ENCODE data around the gene NCKAP5L. TPM values are rescaled to one million over a fixed set of nuclear protein-coding genes. Genes with fewer than 3 reads are reported as not detected.

NCKAP5L gene
- total RNA-seq, 1 experiment from 2014 or later: 19.5 TPM

DNA sequence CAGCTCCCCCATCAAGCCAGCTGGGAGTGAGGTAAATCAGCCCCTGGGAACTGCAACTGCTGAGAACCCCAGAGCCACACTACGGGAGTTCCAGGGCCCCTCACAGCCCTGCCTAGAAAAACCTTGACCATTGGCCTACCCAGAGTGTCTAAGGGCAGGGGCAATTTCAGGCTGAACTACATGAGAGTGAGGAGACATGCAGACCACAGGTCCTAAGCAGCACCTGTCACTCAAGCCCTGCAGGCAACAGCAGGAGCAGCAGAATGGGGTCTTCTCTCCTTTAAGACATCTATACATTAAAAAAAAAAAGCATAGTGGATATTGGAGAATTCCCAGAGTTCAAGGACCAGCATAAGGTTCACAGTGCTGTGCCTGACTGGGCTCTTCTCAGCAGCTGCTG lies 4.9 kb downstream of the NCKAP5L start:
- Mint-ChIP-seq H3K36me3 (ENCODE audit: insufficient read depth, unreplicated experiment) (peaks cover 11% of the 10 kb centered on the region), H3K27me3 (ENCODE audit: insufficient read depth, unreplicated experiment) (no peaks in the 10 kb centered on the region), H3K27ac (ENCODE audit: unreplicated experiment) (no peak overlapping the region), H3K4me1 (ENCODE audit: low read depth, unreplicated experiment) (no peaks in the 10 kb centered on the region), H3K4me3 (ENCODE audit: unreplicated experiment) (no peak overlapping the region), H3K9me3 (ENCODE audit: unreplicated experiment) (no peaks in the 10 kb centered on the region)
- H3K27me3 ChIP-seq (replicated peaks; ENCODE audit: control insufficient read depth, insufficient read depth, low read length): no peaks in the 10 kb centered on the region
- CTCF ChIA-PET: no interaction called here
- intact Hi-C loops (cut with micrococcal nuclease; ENCODE audit: unreplicated experiment): no loop called here
- H3K4me1 ChIP-seq: no peaks in the 10 kb centered on the region
- no peak overlapping the region for H3K4me3 ChIP-seq (ENCODE audit: low read depth, low read length)
- no peaks in the 10 kb centered on the region for H3K9me3 ChIP-seq
- no peak for DNase-seq
- H3K36me3 ChIP-seq (ENCODE audit: control insufficient read depth, insufficient read depth, low read length): no peaks in the 10 kb centered on the region
- POLR2A ChIA-PET: no interaction called here
- no TSS peak for BruUV-seq (replicated peaks)
- no peak for TF ChIP-seq CTCF (IDR thresholded peaks at IDR 0.05; ENCODE audit: insufficient read depth in 1 of 2, low read depth in 1 of 2, low read length in 1 of 2, severe bottlenecking in 1 of 2, unreplicated experiment in 1 of 2)

DNA sequence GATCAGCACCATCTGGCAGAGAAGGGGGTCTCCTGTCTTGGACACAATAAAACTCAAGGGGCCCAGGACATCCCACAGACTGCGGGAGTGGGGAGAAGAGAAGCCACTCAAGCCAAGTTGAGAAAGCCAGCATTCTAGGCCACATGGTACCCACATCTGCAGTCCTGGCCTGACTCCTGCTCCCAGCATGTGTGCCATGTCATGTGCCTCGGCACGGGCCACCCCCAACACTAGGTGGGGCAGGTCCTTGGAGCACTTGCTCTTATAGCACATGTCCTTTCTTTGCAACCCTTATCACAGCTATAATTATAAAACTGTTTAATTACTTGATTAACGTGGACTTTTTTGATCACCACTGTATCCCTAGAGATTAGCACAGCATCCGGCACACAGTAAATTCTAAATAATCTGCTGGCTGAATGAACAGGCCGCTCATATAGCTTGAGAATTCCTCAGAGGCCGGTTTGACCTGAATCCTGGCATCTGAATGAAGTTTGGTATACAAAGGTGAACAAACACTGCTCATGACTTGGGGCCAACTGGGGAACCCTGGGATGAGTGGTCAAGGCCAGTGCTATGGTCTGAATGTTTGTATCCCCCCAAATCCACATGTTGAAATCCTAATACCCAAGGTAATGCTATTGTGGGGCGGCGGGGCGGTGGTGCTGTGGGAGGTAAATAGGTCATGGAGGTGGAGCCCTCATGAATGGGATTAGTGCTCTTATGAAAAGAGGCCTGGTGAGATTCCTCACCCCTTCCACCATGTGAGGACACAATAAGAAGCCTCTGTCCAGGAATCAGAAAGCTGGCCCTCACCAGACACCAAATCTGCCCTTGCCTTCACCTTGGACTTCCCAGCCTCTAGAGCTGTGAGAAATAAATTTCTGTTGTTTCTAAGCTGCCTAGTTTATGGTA lies 6.6 kb downstream of the NCKAP5L start:
- Histone ChIP-seq H3K4me1 (no peaks in the 10 kb centered on the region), H3K36me3 (ENCODE audit: control insufficient read depth, insufficient read depth, low read length) (no peaks in the 10 kb centered on the region), H3K4me3 (ENCODE audit: low read depth, low read length) (no peak overlapping the region), H3K9me3 (no peaks in the 10 kb centered on the region), H3K27me3 (replicated peaks; ENCODE audit: control insufficient read depth, insufficient read depth, low read length) (no peaks in the 10 kb centered on the region)
- no peak overlapping the region for H3K27ac Mint-ChIP-seq (ENCODE audit: unreplicated experiment)
- ChIA-PET POLR2A (interaction anchor here (0.6 kb wide), 2 partner anchors 81 to 120 kb away, joined by 4 to 7 read pairs; no protein-coding TSS in a partner anchor), CTCF (interaction anchor here (0.8 kb wide), 1 partner anchor 17 kb away, joined by 5 read pairs; no protein-coding TSS in a partner anchor)
- intact Hi-C loops (cut with micrococcal nuclease; ENCODE audit: unreplicated experiment): no loop called here
- H3K36me3 Mint-ChIP-seq (ENCODE audit: insufficient read depth, unreplicated experiment): peaks cover 5% of the 10 kb centered on the region
- H3K4me3 Mint-ChIP-seq (ENCODE audit: unreplicated experiment): no peak overlapping the region
- H3K9me3 Mint-ChIP-seq (ENCODE audit: unreplicated experiment): no peaks in the 10 kb centered on the region
- no peak for DNase-seq
- no peaks in the 10 kb centered on the region for H3K4me1 Mint-ChIP-seq (ENCODE audit: low read depth, unreplicated experiment)
- no peaks in the 10 kb centered on the region for H3K27me3 Mint-ChIP-seq (ENCODE audit: insufficient read depth, unreplicated experiment)
- no peak for TF ChIP-seq CTCF (IDR thresholded peaks at IDR 0.05; ENCODE audit: insufficient read depth in 1 of 2, low read depth in 1 of 2, low read length in 1 of 2, severe bottlenecking in 1 of 2, unreplicated experiment in 1 of 2)
- no TSS peak for BruUV-seq (replicated peaks)

GRCh38 chr12:49819786-49820185 lies 8.4 kb downstream of the NCKAP5L start:
- POLR2A ChIA-PET: interaction anchor here (1.8 kb wide), 1 partner anchor 8 kb away, joined by 6 read pairs; the partner anchor contains the start of gene NCKAP5L
- H3K27me3 Mint-ChIP-seq (ENCODE audit: insufficient read depth, unreplicated experiment): no peaks in the 10 kb centered on the region

More at GRCh38 chr12:49819786-49820185, 8.4 kb downstream of the NCKAP5L start:
- DNase-seq: no peak
- Histone ChIP-seq H3K9me3 (no peaks in the 10 kb centered on the region), H3K36me3 (ENCODE audit: control insufficient read depth, insufficient read depth, low read length) (no peaks in the 10 kb centered on the region), H3K27me3 (replicated peaks; ENCODE audit: control insufficient read depth, insufficient read depth, low read length) (no peaks in the 10 kb centered on the region), H3K4me1 (no peaks in the 10 kb centered on the region), H3K4me3 (ENCODE audit: low read depth, low read length) (no peak overlapping the region)
- no TSS peak for BruUV-seq (replicated peaks)
- Mint-ChIP-seq H3K27ac (ENCODE audit: unreplicated experiment) (no peak overlapping the region), H3K4me3 (ENCODE audit: unreplicated experiment) (no peak overlapping the region), H3K36me3 (ENCODE audit: insufficient read depth, unreplicated experiment) (peaks cover 5% of the 10 kb centered on the region), H3K4me1 (ENCODE audit: low read depth, unreplicated experiment) (no peaks in the 10 kb centered on the region), H3K9me3 (ENCODE audit: unreplicated experiment) (no peaks in the 10 kb centered on the region)
- intact Hi-C loops (cut with micrococcal nuclease; ENCODE audit: unreplicated experiment): no loop called here
- TF ChIP-seq CTCF (IDR thresholded peaks at IDR 0.05; ENCODE audit: insufficient read depth in 1 of 2, low read depth in 1 of 2, low read length in 1 of 2, severe bottlenecking in 1 of 2, unreplicated experiment in 1 of 2): no peak
- CTCF ChIA-PET: interaction anchor here (1.0 kb wide), 1 partner anchor 78 kb away, joined by 4 read pairs; the partner anchor contains the start of gene TMBIM6

All from Caco-2 (cell line).